HFF-Myc (cell line): ENCODE measurements around the gene PKP3.
A peak's percentile ranks its signal among the peaks of the same experiment; 100 is the strongest.

Source experiments
- DNase-seq: peaks from one replicate; pipeline ENCODE4 v3.0.0-alpha.2; 2011; ENCODE audit warnings: low read depth; ENCODE audit errors: extremely low read depth
- H3K4me3 ChIP-seq: replicated peaks from 2 replicates; pipeline ENCODE4 v1.5.1; 2011; ENCODE audit warnings: low read depth, mild to moderate bottlenecking, control low read depth, low read length
- TF ChIP-seq, protein P1 (sequence below): IDR thresholded peaks from 2 replicates; pipeline ENCODE4 v1.5.1; 2012; ENCODE audit warnings: mild to moderate bottlenecking, low read depth, low read length, control low read depth; ENCODE audit errors: missing control alignments

PKP3 gene

DNA sequence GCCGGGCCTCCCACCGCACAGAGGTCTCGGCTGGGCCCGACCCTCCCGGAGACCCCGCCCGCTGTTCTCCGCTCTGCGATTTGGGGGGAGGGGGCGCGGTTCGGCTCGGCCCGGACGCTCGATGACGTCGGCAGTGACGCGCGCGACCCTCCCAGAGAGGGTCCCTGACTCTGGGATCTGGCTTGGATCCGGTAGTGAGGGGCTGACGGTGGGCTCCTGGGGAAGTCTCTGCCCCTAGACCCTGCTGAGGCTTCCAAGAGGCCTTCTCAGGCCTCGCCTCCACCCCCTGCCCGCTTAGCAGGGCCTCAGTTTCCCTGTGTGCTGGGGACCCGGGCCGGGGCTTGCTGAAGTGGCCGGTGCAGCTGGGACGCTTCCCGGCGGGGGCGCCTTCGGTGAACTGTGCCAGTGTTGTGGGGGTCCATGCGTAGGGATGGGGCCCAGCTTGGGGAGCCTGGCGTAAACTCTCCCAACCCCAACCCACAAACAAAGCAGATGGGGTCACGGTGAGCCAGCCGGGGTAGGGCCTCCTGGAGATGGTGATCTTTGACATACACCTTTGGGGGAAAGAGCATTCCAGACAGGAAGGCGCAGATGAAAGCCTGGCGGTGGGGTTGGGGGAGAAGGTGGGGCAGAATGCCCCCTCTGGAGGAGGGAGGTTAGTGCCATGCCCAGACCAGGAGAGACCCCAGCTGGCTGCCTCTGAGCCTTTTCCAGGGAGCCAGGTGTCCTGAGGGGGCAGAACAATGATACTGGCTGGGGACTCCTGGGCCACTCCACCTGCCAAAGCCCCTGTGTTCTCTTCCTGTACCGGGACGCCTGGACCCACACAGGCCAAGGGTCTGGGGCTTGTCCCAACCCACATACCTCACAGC is 23.7 kb upstream of the PKP3 start:
- TF ChIP-seq, protein P1, sequence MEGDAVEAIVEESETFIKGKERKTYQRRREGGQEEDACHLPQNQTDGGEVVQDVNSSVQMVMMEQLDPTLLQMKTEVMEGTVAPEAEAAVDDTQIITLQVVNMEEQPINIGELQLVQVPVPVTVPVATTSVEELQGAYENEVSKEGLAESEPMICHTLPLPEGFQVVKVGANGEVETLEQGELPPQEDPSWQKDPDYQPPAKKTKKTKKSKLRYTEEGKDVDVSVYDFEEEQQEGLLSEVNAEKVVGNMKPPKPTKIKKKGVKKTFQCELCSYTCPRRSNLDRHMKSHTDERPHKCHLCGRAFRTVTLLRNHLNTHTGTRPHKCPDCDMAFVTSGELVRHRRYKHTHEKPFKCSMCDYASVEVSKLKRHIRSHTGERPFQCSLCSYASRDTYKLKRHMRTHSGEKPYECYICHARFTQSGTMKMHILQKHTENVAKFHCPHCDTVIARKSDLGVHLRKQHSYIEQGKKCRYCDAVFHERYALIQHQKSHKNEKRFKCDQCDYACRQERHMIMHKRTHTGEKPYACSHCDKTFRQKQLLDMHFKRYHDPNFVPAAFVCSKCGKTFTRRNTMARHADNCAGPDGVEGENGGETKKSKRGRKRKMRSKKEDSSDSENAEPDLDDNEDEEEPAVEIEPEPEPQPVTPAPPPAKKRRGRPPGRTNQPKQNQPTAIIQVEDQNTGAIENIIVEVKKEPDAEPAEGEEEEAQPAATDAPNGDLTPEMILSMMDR = no peak
- H3K4me3 ChIP-seq = peak overlapping the region; percentile 56
- no peak for DNase-seq

DNA sequence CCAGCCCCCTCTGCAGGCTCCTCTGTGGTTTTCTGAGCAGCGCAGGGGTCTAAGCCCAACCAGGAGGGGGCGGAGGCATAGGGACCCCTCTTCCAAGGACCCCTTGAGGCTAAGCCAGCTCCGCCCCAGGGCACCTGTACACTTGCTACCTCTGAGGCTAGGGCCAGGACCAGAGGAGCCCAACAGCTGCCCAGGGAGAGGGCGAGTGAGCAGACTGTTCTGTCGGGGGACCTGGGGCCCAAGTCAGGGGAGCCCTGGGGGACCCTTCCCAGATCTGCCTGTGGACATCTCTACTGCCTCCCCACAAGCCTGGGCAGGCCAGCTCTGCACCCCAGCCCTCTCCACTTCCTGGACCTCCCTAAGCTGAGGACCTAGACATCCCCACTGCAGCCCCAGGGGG is 23.0 kb upstream of the PKP3 start:
- DNase-seq = no peak
- no peak overlapping the region for H3K4me3 ChIP-seq
- TF ChIP-seq, protein P1 = no peak

DNA sequence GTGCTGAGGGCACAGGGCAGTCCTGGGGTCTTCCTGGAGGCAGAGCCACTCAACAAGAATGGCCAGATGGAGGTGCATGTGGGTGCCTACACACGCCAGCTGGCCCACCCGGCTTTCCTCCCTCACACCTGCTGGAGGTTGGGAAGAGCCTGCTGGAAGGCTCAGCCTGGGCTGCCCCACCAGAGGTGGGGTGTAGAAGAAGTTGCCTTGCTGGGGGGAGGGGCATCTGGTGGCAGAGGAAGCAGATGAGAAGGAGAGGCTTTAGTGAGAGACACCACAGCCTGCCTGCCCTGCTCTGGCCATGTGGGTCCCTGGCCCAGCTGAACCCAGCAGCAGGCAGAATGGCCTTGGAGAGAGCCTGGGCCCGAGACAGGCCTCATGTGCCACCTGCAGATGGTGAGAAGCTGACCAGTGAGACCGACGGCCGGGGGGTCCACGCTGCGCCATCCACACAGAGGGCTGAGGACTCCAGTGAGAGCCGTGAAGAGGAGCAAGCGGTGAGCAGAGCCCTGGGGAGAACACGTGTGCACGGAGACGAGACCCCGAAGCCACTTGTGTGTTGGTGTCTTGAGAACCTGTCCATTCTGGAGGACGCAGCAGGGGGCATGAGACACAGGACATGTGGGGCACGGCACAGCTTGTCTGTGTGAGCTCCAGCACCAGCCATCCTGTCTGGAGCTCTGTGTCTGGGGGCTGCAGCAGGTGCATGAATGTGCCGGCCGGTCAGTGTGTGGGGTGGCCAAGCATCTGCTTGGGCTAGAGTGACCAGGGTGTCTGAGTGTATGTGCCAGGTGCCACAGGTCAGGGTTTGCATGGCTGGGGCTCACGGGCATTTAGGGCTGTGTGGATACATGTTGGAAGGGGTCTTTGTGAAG is 22.1 kb upstream of the PKP3 start:
- H3K4me3 ChIP-seq = no peak overlapping the region
- TF ChIP-seq, protein P1 = no peak
- no peak for DNase-seq

DNA sequence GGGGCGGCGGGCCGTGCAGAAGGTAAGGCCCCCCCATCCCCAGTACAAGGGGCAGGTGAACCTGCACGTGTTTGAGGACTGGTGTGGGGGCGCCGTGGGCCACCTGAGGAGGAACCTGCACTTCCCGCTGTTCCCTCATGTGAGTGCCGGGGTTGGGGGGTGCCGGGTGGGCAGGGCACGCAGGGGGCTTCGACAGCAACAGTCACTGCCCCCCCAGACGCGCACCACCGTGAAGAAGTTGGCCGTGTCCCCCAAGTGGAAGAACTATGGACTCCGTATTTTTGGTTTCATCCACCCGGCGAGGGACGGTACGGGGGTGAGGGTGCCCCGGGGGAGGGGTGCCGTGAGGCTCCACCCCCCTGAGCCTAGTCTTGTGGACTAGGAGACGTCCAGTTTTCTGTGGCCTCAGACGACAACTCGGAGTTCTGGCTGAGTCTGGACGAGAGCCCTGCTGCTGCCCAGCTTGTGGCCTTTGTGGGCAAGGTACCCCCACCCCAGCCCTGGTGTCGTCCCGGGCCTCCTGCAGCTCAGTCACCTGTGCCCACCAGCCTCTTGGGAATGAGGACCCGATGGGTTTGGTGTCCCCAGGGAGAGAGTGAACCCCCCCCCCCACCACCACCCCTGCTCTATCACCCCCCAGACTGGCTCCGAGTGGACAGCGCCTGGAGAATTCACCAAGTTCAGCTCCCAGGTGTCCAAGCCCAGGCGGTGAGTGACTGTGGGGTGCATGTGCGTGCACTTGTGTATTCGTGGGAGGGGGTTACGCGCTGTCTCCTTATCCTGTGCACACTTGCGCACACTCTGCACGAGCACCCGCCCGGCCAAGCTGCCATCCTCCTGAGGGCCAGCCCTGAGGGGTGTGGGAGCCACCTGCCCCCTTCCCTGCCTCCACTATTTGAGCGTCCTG is 20.9 kb upstream of the PKP3 start:
- no peak for DNase-seq
- TF ChIP-seq, protein P1 = no peak
- no peak overlapping the region for H3K4me3 ChIP-seq

DNA sequence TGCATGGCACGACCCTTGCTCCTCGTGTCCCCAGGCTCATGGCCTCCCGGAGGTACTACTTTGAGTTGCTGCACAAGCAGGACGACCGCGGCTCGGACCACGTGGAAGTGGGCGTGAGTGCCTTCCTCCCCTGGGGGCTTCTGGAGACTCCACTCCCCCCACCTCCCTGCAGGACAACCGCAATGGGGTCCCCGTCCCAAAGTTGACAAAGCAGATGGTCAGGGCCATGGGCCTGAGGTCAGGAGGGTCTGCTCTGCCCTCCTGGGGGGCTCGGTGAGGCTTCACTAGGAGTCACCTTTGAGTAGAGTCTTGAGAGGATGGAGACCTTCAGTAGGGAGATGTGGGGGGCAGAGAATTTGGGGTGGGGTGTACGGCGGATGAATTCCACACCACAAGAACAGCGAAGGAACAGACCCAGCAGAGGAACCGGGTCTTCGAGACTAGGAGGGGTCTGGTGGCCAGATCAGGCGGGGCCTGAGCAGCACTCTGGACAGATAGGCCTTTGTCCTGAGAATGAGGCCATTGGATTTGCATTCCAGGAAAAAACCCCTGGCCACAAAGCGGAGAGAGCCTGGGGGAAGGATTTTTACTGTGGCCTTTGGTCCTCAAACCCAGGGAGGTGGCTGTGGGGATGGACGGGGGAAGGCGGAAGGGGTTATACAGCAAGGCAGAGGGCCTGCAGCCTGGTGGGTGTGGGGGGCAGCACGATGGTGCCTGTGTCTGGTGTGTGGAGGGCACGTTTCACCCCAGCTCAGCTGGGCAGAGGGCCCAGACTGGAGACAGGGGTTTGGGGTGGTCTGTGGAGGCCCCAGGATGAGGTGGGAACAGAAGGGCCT is 20.1 kb upstream of the PKP3 start:
- TF ChIP-seq, protein P1 = no peak
- no peak for DNase-seq
- no peak overlapping the region for H3K4me3 ChIP-seq
